WERI-Rb-1 (cell line): Measurements from ENCODE around the gene CYP27B1.

Experiments
- DNase-seq: peaks from one replicate; pipeline ENCODE4 v3.0.0-alpha.2; 2020
- H3K27ac ChIP-seq: fragments of 250-450 bp; sonication (Bioruptor Pico); 2 replicates; pipeline ENCODE4 v1.5.1; 2020; ENCODE audit warnings: mild to moderate bottlenecking, moderate library complexity
- H3K27me3 ChIP-seq: fragments of 250-450 bp; sonication (Bioruptor Pico); 2 replicates; pipeline ENCODE4 v1.5.1; 2021; ENCODE audit warnings: mild to moderate bottlenecking, low read depth, moderate library complexity; ENCODE audit not compliant: insufficient read depth, severe bottlenecking
- H3K36me3 ChIP-seq: fragments of 250-450 bp; sonication (Bioruptor Pico); 2 replicates; pipeline ENCODE4 v1.5.1; 2020; ENCODE audit warnings: mild to moderate bottlenecking, moderate library complexity
- H3K4me3 ChIP-seq: 2 replicates; pipeline ENCODE4 v1.5.1; 2011; ENCODE audit warnings: low read depth, mild to moderate bottlenecking, control low read depth, low read length
- H3K9me3 ChIP-seq: fragments of 250-450 bp; sonication (Bioruptor Pico); 2 replicates; pipeline ENCODE4 v1.5.1; 2021; ENCODE audit warnings: mild to moderate bottlenecking, moderate library complexity; ENCODE audit not compliant: severe bottlenecking
- CTCF ChIP-seq: IDR thresholded peaks from 2 replicates; pipeline ENCODE4 v1.5.1; 2011; ENCODE audit warnings: low read depth, mild to moderate bottlenecking, control low read depth, inconsistent platforms, low read length

The CYP27B1 gene

GRCh38 chr12:57764662-57765002, 2.2 kb downstream of the CYP27B1 start:
- no peaks in the 10 kb centered on the region for H3K9me3 ChIP-seq
- no peak for TF ChIP-seq CTCF
- H3K4me3 ChIP-seq, result no peak overlapping the region
- H3K27ac ChIP-seq, result peak overlapping the region; percentile 94
- no peak for DNase-seq
- H3K36me3 ChIP-seq, result peaks cover 78% of the 10 kb centered on the region
- no peaks in the 10 kb centered on the region for H3K27me3 ChIP-seq

GRCh38 chr12:57763881-57764661, 2.8 kb downstream of the CYP27B1 start:
- Histone ChIP-seq H3K4me3 (no peak overlapping the region), H3K36me3 (peaks cover 76% of the 10 kb centered on the region), H3K27ac (peak overlapping the region; percentile 94), H3K27me3 (no peaks in the 10 kb centered on the region), H3K9me3 (no peaks in the 10 kb centered on the region)
- no peak for TF ChIP-seq CTCF
- no peak for DNase-seq

- Histone ChIP-seq H3K4me3 (0 out of 2 replicates have a peak overlapping the region, but pooled peaks have one; percentile 17), H3K36me3 (peaks cover 76% of the 10 kb centered on the region), H3K27me3 (no peaks in the 10 kb centered on the region), H3K9me3 (no peaks in the 10 kb centered on the region), H3K27ac (peak overlapping the region; percentile 94)
- no peak for TF ChIP-seq CTCF
- DNase-seq, result peak; percentile 68
These were observed 4.4 kb downstream of the CYP27B1 start for GRCh38 chr12:57762463-57762862.

DNA sequence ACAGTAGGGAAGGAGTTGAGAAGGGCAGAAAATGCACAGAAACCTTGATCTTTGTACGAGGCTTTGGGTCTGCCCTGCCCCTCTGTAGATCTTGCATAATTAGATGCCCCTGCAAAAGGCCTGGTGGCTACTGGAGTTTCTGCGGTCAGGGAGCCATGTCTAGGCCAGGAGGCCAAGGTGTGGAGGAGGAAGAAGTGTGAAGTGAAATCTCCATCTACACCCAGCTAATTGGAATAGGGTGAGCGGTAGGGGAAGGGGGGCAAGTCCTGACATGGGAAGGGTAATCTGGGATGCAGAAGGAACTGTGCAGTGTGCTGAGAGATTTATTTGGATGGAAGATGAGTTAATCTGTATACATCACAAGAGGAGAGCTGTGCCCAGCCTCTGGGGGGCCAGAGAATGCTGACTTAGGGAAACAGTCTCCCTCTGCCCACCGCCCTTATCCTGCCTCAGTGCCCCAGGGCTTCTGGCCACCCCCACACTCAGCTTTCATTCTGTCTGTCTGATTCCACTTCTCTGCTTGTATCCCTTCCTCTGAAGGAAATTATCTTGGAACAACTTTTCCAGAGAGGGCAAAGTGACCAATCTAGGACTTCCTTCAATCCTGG, 5.4 kb downstream of the CYP27B1 start:
- no peaks in the 10 kb centered on the region for H3K27me3 ChIP-seq
- TF ChIP-seq CTCF, result no peak

DNA sequence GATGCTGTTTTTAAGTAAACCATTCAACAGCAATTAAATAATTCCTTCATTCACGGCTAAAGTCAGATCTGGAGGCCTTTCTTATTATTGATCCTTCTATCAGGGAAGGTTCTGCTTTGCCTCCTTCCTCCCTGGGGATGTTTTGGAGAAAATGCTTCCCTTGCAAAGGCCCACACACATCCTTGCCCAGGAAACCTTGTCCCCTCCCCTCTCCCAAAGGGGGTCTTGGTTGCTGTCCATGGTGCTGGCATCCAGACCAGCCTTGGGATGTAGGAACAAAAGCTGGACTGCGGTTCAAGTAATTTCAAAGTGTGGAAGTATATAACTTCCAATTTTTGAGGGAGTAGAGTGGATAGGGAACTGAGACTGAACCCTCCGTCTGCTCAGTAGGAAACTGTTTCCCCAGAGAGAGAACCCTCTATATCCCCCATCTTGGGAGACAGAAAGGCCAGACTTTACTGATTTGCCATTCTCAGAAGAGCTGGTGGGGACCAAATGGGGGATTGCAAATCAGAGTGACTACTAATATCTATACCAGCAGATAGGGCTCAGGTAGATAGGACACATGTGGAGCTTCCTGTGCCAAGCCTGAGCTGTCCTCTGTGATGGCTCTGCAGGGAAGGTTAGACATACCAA, 6.4 kb downstream of the CYP27B1 start:
- no peaks in the 10 kb centered on the region for H3K27me3 ChIP-seq
- no peak for TF ChIP-seq CTCF

More for the DNA sequence above, 5.4 kb downstream of the CYP27B1 start:
- Histone ChIP-seq H3K36me3 (peaks cover 76% of the 10 kb centered on the region), H3K4me3 (no peak overlapping the region), H3K9me3 (no peaks in the 10 kb centered on the region), H3K27ac (peak overlapping the region; percentile 94)
- DNase-seq, result peak; percentile 39

More for the DNA sequence above, 6.4 kb downstream of the CYP27B1 start:
- no peak for DNase-seq
- H3K36me3 ChIP-seq, result peaks cover 72% of the 10 kb centered on the region
- no peak overlapping the region for H3K4me3 ChIP-seq
- H3K27ac ChIP-seq, result no peak overlapping the region
- no peaks in the 10 kb centered on the region for H3K9me3 ChIP-seq
